Measurements from ENCODE around the gene NKX6-2. TPM values are rescaled to one million over a fixed set of nuclear protein-coding genes. Genes with fewer than 3 reads are reported as not detected.

The NKX6-2 gene
- total RNA-seq, 1 donor from 2014 or later, result not detected

DNA sequence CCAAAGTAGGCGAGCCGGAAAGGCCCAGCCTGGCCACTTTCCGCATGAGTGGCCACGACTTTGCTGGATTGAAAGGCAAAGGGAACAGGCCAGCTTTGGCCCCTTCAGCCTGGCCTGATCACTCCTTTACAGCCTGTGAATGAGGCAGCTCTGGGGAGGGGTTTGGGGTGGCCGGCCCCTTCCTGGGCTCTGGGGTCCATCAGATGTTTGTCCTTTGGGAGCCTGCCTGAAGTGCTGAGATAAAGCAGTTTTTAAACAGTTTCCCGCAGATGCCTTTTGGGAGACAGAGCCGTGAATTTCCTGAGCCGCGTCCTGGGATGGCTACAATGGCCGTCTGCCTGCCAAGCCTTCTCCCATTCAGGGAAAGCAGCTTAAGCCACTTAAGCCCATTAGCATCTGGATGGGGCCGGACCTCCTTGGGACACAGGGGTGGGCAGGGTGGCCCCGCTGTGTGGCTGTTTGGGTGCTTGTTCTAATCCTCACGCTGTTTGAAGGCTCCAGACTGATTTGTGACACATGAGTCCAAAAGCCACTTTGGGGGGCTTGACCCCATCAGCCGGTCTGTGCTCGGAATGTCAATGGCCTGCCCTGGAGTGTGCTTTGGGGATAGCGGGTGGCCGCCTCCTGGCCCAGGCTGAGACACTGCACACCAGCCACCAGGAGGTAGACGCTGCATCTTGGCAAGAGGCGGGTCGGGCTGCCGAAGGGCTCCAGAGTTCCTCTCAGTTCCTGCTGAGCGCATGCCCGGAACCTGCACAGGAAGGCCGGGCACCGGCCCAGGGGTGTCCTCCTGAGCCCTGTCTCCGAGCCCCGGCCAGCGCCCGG is 38.9 kb downstream of the NKX6-2 start:
- H3K4me3 Mint-ChIP-seq (ENCODE audit: unreplicated experiment), result no peak overlapping the region
- no peaks in the 10 kb centered on the region for H3K27me3 Mint-ChIP-seq (ENCODE audit: low read depth)
- no peak for DNase-seq (ENCODE audit: low spot score)
- H3K4me1 Mint-ChIP-seq (ENCODE audit: low read depth), result peaks cover 13% of the 10 kb centered on the region
- H3K9me3 Mint-ChIP-seq (ENCODE audit: low read depth), result no peaks in the 10 kb centered on the region
- no peak overlapping the region for H3K27ac Mint-ChIP-seq (ENCODE audit: unreplicated experiment)
- peaks cover 6% of the 10 kb centered on the region for H3K36me3 Mint-ChIP-seq (ENCODE audit: low read depth)
- TF ChIP-seq, protein P1, sequence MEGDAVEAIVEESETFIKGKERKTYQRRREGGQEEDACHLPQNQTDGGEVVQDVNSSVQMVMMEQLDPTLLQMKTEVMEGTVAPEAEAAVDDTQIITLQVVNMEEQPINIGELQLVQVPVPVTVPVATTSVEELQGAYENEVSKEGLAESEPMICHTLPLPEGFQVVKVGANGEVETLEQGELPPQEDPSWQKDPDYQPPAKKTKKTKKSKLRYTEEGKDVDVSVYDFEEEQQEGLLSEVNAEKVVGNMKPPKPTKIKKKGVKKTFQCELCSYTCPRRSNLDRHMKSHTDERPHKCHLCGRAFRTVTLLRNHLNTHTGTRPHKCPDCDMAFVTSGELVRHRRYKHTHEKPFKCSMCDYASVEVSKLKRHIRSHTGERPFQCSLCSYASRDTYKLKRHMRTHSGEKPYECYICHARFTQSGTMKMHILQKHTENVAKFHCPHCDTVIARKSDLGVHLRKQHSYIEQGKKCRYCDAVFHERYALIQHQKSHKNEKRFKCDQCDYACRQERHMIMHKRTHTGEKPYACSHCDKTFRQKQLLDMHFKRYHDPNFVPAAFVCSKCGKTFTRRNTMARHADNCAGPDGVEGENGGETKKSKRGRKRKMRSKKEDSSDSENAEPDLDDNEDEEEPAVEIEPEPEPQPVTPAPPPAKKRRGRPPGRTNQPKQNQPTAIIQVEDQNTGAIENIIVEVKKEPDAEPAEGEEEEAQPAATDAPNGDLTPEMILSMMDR (IDR thresholded peaks at IDR 0.05), result no peak

- Mint-ChIP-seq H3K9me3 (ENCODE audit: low read depth) (no peaks in the 10 kb centered on the region), H3K4me3 (ENCODE audit: unreplicated experiment) (no peak overlapping the region), H3K4me1 (ENCODE audit: low read depth) (peaks cover 13% of the 10 kb centered on the region), H3K27me3 (ENCODE audit: low read depth) (no peaks in the 10 kb centered on the region), H3K27ac (ENCODE audit: unreplicated experiment) (no peak overlapping the region), H3K36me3 (ENCODE audit: low read depth) (peaks cover 6% of the 10 kb centered on the region)
- DNase-seq (ENCODE audit: low spot score), result no peak
- TF ChIP-seq, protein P1 (IDR thresholded peaks at IDR 0.05), result no peak
These were observed 39.6 kb downstream of the NKX6-2 start for GRCh38 chr10:132746386-132746785.

- H3K4me1 Mint-ChIP-seq (ENCODE audit: low read depth), result peaks cover 13% of the 10 kb centered on the region
- TF ChIP-seq, protein P1 (IDR thresholded peaks at IDR 0.05), result no peak
- no peaks in the 10 kb centered on the region for H3K27me3 Mint-ChIP-seq (ENCODE audit: low read depth)
- H3K36me3 Mint-ChIP-seq (ENCODE audit: low read depth), result peaks cover 6% of the 10 kb centered on the region
- no peak overlapping the region for H3K27ac Mint-ChIP-seq (ENCODE audit: unreplicated experiment)
- H3K4me3 Mint-ChIP-seq (ENCODE audit: unreplicated experiment), result no peak overlapping the region
- no peak for DNase-seq (ENCODE audit: low spot score)
- no peaks in the 10 kb centered on the region for H3K9me3 Mint-ChIP-seq (ENCODE audit: low read depth)
These were observed 40.0 kb downstream of the NKX6-2 start for GRCh38 chr10:132745971-132746370.

GRCh38 chr10:132745511-132745910 is 40.4 kb downstream of the NKX6-2 start:
- peaks cover 13% of the 10 kb centered on the region for H3K4me1 Mint-ChIP-seq (ENCODE audit: low read depth)
- TF ChIP-seq, protein P1 (IDR thresholded peaks at IDR 0.05), result no peak
- peaks cover 6% of the 10 kb centered on the region for H3K36me3 Mint-ChIP-seq (ENCODE audit: low read depth)
- no peaks in the 10 kb centered on the region for H3K27me3 Mint-ChIP-seq (ENCODE audit: low read depth)
- H3K27ac Mint-ChIP-seq (ENCODE audit: unreplicated experiment), result no peak overlapping the region
- no peaks in the 10 kb centered on the region for H3K9me3 Mint-ChIP-seq (ENCODE audit: low read depth)
- H3K4me3 Mint-ChIP-seq (ENCODE audit: unreplicated experiment), result no peak overlapping the region
- no peak for DNase-seq (ENCODE audit: low spot score)

DNA sequence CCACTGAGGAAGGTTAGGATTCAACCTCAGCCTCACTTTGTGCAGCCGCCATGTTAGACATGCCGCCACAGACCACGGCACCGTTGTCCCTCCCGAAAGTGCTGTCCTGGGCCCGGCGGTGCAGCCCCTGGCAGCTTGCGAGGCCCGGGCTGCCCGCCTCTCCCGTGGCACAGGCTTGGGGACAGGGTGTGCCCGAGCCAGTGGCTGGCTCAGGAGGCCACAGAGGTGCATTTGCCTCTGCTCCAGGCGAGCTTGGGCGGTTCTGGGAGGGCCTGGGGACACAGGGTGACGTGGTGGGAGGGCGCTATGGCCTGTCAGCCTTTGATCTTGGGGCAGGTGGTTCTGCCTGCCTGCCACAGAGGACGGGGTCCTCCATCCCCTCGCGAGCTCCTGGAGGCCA is 41.1 kb downstream of the NKX6-2 start:
- no peaks in the 10 kb centered on the region for H3K9me3 Mint-ChIP-seq (ENCODE audit: low read depth)

More for the DNA sequence above, 41.1 kb downstream of the NKX6-2 start:
- Mint-ChIP-seq H3K36me3 (ENCODE audit: low read depth) (peaks cover 3% of the 10 kb centered on the region), H3K27me3 (ENCODE audit: low read depth) (no peaks in the 10 kb centered on the region), H3K4me1 (ENCODE audit: low read depth) (peaks cover 13% of the 10 kb centered on the region), H3K4me3 (ENCODE audit: unreplicated experiment) (no peak overlapping the region), H3K27ac (ENCODE audit: unreplicated experiment) (no peak overlapping the region)
- TF ChIP-seq, protein P1 (IDR thresholded peaks at IDR 0.05), result no peak
- no peak for DNase-seq (ENCODE audit: low spot score)

Measured in chondrocyte (in vitro differentiated cells).